Measurements from ENCODE around the gene PAK2. TPM values are rescaled to one million over a fixed set of nuclear protein-coding genes. Genes with fewer than 3 reads are reported as not detected.

PAK2 gene
- total RNA-seq, 1 experiment from 2014 or later: 50.7 TPM

DNA sequence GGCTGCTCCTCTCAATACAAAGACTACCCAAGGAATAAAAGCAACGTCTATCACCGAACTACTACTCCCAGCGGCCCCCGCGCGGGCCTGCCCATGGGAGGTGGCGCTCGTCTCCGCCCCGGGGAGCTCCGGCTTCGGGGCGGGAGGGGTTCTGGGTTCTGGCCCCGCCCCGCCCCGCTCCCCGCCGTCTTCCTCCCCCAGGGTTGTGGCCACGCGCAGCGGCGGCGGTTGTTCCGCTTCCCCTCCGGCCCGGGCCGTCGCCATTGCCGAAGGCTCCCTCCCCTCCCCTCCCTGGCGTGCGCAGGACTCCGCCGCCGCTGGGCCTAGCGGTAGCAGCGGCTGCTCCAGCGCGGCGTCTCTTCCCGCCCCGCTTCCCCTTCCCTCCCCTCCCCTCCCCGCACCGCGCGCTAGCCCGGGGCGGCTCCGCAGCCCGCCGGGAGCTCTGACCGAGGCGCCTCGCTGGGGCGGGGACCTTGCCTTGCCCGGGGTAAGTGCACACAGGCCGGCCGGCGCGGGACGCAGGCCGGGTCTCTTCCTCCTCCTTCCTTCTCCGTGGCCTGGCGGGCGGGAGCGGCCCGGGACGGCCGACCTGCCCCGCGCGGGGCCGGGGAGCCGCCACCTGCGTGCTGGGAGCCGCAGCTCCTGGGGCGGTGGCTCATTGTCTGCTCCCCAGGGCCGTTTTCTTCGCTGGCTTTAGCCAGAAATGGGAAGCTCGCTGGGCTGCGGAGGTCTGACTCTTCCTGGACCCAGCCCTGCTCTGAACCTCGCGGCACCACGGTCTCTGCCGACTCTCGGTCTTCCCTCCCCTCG is at the start of gene PAK2 (continued):
- TF ChIP-seq, protein P1, sequence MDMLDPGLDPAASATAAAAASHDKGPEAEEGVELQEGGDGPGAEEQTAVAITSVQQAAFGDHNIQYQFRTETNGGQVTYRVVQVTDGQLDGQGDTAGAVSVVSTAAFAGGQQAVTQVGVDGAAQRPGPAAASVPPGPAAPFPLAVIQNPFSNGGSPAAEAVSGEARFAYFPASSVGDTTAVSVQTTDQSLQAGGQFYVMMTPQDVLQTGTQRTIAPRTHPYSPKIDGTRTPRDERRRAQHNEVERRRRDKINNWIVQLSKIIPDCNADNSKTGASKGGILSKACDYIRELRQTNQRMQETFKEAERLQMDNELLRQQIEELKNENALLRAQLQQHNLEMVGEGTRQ (CRISPR knock-in tag; IDR thresholded peaks at IDR 0.05): peak; percentile 28; the same call in 1 of the 2 replicates
- TF ChIP-seq SMAD4 (CRISPR knock-in tag; IDR thresholded peaks at IDR 0.05): 0 out of 2 replicates have a peak, but pooled peaks have one; percentile 13
- TF ChIP-seq, protein P2, sequence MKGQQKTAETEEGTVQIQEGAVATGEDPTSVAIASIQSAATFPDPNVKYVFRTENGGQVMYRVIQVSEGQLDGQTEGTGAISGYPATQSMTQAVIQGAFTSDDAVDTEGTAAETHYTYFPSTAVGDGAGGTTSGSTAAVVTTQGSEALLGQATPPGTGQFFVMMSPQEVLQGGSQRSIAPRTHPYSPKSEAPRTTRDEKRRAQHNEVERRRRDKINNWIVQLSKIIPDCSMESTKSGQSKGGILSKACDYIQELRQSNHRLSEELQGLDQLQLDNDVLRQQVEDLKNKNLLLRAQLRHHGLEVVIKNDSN (CRISPR knock-in tag; IDR thresholded peaks at IDR 0.05): peak; percentile 50; the same call in 1 of the 2 replicates
- TF ChIP-seq, protein P3, sequence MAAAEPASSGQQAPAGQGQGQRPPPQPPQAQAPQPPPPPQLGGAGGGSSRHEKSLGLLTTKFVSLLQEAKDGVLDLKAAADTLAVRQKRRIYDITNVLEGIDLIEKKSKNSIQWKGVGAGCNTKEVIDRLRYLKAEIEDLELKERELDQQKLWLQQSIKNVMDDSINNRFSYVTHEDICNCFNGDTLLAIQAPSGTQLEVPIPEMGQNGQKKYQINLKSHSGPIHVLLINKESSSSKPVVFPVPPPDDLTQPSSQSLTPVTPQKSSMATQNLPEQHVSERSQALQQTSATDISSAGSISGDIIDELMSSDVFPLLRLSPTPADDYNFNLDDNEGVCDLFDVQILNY (CRISPR knock-in tag; IDR thresholded peaks at IDR 0.05): peak; percentile 72; the same call in 1 of the 2 replicates
- peak; percentile 24 for TF ChIP-seq FOXP4 (CRISPR knock-in tag; IDR thresholded peaks at IDR 0.05)
- TF ChIP-seq, protein P4, sequence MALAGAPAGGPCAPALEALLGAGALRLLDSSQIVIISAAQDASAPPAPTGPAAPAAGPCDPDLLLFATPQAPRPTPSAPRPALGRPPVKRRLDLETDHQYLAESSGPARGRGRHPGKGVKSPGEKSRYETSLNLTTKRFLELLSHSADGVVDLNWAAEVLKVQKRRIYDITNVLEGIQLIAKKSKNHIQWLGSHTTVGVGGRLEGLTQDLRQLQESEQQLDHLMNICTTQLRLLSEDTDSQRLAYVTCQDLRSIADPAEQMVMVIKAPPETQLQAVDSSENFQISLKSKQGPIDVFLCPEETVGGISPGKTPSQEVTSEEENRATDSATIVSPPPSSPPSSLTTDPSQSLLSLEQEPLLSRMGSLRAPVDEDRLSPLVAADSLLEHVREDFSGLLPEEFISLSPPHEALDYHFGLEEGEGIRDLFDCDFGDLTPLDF (CRISPR knock-in tag; IDR thresholded peaks at IDR 0.05): no peak
- no peak for TF ChIP-seq NFE2L1 (CRISPR knock-in tag; IDR thresholded peaks at IDR 0.05)
- TF ChIP-seq ATF6 (CRISPR knock-in tag; IDR thresholded peaks at IDR 0.05): no peak
- TF ChIP-seq JAZF1 (CRISPR knock-in tag; IDR thresholded peaks at IDR 0.05): no peak
- TF ChIP-seq TEAD1 (CRISPR knock-in tag; IDR thresholded peaks at IDR 0.05): peak; percentile 78; the same call in 1 of the 2 replicates
- TF ChIP-seq, protein P5, sequence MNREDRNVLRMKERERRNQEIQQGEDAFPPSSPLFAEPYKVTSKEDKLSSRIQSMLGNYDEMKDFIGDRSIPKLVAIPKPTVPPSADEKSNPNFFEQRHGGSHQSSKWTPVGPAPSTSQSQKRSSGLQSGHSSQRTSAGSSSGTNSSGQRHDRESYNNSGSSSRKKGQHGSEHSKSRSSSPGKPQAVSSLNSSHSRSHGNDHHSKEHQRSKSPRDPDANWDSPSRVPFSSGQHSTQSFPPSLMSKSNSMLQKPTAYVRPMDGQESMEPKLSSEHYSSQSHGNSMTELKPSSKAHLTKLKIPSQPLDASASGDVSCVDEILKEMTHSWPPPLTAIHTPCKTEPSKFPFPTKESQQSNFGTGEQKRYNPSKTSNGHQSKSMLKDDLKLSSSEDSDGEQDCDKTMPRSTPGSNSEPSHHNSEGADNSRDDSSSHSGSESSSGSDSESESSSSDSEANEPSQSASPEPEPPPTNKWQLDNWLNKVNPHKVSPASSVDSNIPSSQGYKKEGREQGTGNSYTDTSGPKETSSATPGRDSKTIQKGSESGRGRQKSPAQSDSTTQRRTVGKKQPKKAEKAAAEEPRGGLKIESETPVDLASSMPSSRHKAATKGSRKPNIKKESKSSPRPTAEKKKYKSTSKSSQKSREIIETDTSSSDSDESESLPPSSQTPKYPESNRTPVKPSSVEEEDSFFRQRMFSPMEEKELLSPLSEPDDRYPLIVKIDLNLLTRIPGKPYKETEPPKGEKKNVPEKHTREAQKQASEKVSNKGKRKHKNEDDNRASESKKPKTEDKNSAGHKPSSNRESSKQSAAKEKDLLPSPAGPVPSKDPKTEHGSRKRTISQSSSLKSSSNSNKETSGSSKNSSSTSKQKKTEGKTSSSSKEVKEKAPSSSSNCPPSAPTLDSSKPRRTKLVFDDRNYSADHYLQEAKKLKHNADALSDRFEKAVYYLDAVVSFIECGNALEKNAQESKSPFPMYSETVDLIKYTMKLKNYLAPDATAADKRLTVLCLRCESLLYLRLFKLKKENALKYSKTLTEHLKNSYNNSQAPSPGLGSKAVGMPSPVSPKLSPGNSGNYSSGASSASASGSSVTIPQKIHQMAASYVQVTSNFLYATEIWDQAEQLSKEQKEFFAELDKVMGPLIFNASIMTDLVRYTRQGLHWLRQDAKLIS (CRISPR knock-in tag; IDR thresholded peaks at IDR 0.05; ENCODE audit: borderline replicate concordance): no peak
- no peak for TF ChIP-seq PREB (CRISPR knock-in tag; IDR thresholded peaks at IDR 0.05; ENCODE audit: borderline replicate concordance)
- TF ChIP-seq MAX (CRISPR knock-in tag; IDR thresholded peaks at IDR 0.05): peak; percentile 63
- no peak for TF ChIP-seq CREB1 (CRISPR knock-in tag; IDR thresholded peaks at IDR 0.05)
- TF ChIP-seq HMGA2 (CRISPR knock-in tag; IDR thresholded peaks at IDR 0.05): no peak
- TF ChIP-seq CBFB (CRISPR knock-in tag; IDR thresholded peaks at IDR 0.05; ENCODE audit: low read depth): no peak
- TF ChIP-seq NFATC4 (CRISPR knock-in tag; IDR thresholded peaks at IDR 0.05): no peak
- TF ChIP-seq ETV6 (CRISPR knock-in tag; IDR thresholded peaks at IDR 0.05): peak; percentile 65
- no peak for TF ChIP-seq TP53 (CRISPR knock-in tag; IDR thresholded peaks at IDR 0.05)

Data from WTC11 (cell line).